ENCODE results near the gene AGGF1.

AGGF1 gene

GRCh38 chr5:77003246-77003645 lies 27.0 kb upstream of the AGGF1 start:
- Histone ChIP-seq H3K36me3 (ENCODE audit: control insufficient read depth, low read depth, low read length) (no peaks in the 10 kb centered on the region), H3K27ac (ENCODE audit: low read length) (no peak overlapping the region), H3K27me3 (ENCODE audit: control insufficient read depth, insufficient read depth, low read length) (no peaks in the 10 kb centered on the region), H3K9ac (ENCODE audit: low read length) (no peak overlapping the region), H3K4me1 (ENCODE audit: control insufficient read depth, low read depth, low read length) (no peaks in the 10 kb centered on the region), H3K4me3 (ENCODE audit: low read length) (no peak overlapping the region), H3K9me3 (ENCODE audit: control insufficient read depth, low read depth, low read length) (no peaks in the 10 kb centered on the region)

GRCh38 chr5:77006124-77006523 lies 24.1 kb upstream of the AGGF1 start:
- Histone ChIP-seq H3K27me3 (ENCODE audit: control insufficient read depth, insufficient read depth, low read length) (no peaks in the 10 kb centered on the region), H3K36me3 (ENCODE audit: control insufficient read depth, low read depth, low read length) (no peaks in the 10 kb centered on the region), H3K9me3 (ENCODE audit: control insufficient read depth, low read depth, low read length) (no peaks in the 10 kb centered on the region), H3K4me1 (ENCODE audit: control insufficient read depth, low read depth, low read length) (no peaks in the 10 kb centered on the region), H3K27ac (ENCODE audit: low read length) (no peak overlapping the region), H3K9ac (ENCODE audit: low read length) (no peak overlapping the region), H3K4me3 (ENCODE audit: low read length) (no peak overlapping the region)

GRCh38 chr5:77008413-77008812 lies 21.8 kb upstream of the AGGF1 start:
- Histone ChIP-seq H3K4me3 (ENCODE audit: low read length) (no peak overlapping the region), H3K36me3 (ENCODE audit: control insufficient read depth, low read depth, low read length) (no peaks in the 10 kb centered on the region), H3K27ac (ENCODE audit: low read length) (no peak overlapping the region), H3K9me3 (ENCODE audit: control insufficient read depth, low read depth, low read length) (no peaks in the 10 kb centered on the region), H3K27me3 (ENCODE audit: control insufficient read depth, insufficient read depth, low read length) (no peaks in the 10 kb centered on the region), H3K4me1 (ENCODE audit: control insufficient read depth, low read depth, low read length) (no peaks in the 10 kb centered on the region), H3K9ac (ENCODE audit: low read length) (no peak overlapping the region)

GRCh38 chr5:77010243-77010642 lies 20.0 kb upstream of the AGGF1 start:
- H3K9ac ChIP-seq (ENCODE audit: low read length), result no peak overlapping the region
- no peaks in the 10 kb centered on the region for H3K9me3 ChIP-seq (ENCODE audit: control insufficient read depth, low read depth, low read length)
- H3K27ac ChIP-seq (ENCODE audit: low read length), result no peak overlapping the region
- no peaks in the 10 kb centered on the region for H3K4me1 ChIP-seq (ENCODE audit: control insufficient read depth, low read depth, low read length)
- H3K27me3 ChIP-seq (ENCODE audit: control insufficient read depth, insufficient read depth, low read length), result no peaks in the 10 kb centered on the region
- H3K4me3 ChIP-seq (ENCODE audit: low read length), result no peak overlapping the region
- no peaks in the 10 kb centered on the region for H3K36me3 ChIP-seq (ENCODE audit: control insufficient read depth, low read depth, low read length)

- no peaks in the 10 kb centered on the region for H3K9me3 ChIP-seq (ENCODE audit: control insufficient read depth, low read depth, low read length)
- H3K27ac ChIP-seq (ENCODE audit: low read length), result no peak overlapping the region
- no peaks in the 10 kb centered on the region for H3K27me3 ChIP-seq (ENCODE audit: control insufficient read depth, insufficient read depth, low read length)
- H3K4me1 ChIP-seq (ENCODE audit: control insufficient read depth, low read depth, low read length), result no peaks in the 10 kb centered on the region
- H3K4me3 ChIP-seq (ENCODE audit: low read length), result no peak overlapping the region
- H3K9ac ChIP-seq (ENCODE audit: low read length), result no peak overlapping the region
- H3K36me3 ChIP-seq (ENCODE audit: control insufficient read depth, low read depth, low read length), result no peaks in the 10 kb centered on the region
Observed at GRCh38 chr5:77011498-77011897, 18.7 kb upstream of the AGGF1 start.

- H3K9me3 ChIP-seq (ENCODE audit: control insufficient read depth, low read depth, low read length), result no peaks in the 10 kb centered on the region
- H3K4me3 ChIP-seq (ENCODE audit: low read length), result no peak overlapping the region
- H3K9ac ChIP-seq (ENCODE audit: low read length), result no peak overlapping the region
- H3K27ac ChIP-seq (ENCODE audit: low read length), result no peak overlapping the region
- no peaks in the 10 kb centered on the region for H3K4me1 ChIP-seq (ENCODE audit: control insufficient read depth, low read depth, low read length)
- H3K36me3 ChIP-seq (ENCODE audit: control insufficient read depth, low read depth, low read length), result no peaks in the 10 kb centered on the region
- no peaks in the 10 kb centered on the region for H3K27me3 ChIP-seq (ENCODE audit: control insufficient read depth, insufficient read depth, low read length)
Observed at GRCh38 chr5:77012601-77013000, 17.6 kb upstream of the AGGF1 start.

GRCh38 chr5:77015938-77016569 lies 14.2 kb upstream of the AGGF1 start:
- H3K27me3 ChIP-seq (ENCODE audit: control insufficient read depth, insufficient read depth, low read length), result no peaks in the 10 kb centered on the region
- no peaks in the 10 kb centered on the region for H3K4me1 ChIP-seq (ENCODE audit: control insufficient read depth, low read depth, low read length)
- H3K9ac ChIP-seq (ENCODE audit: low read length), result no peak overlapping the region
- no peaks in the 10 kb centered on the region for H3K9me3 ChIP-seq (ENCODE audit: control insufficient read depth, low read depth, low read length)
- H3K36me3 ChIP-seq (ENCODE audit: control insufficient read depth, low read depth, low read length), result no peaks in the 10 kb centered on the region
- no peak overlapping the region for H3K27ac ChIP-seq (ENCODE audit: low read length)
- no peak overlapping the region for H3K4me3 ChIP-seq (ENCODE audit: low read length)

GRCh38 chr5:77016962-77017361 lies 13.2 kb upstream of the AGGF1 start:
- Histone ChIP-seq H3K27me3 (ENCODE audit: control insufficient read depth, insufficient read depth, low read length) (no peaks in the 10 kb centered on the region), H3K9ac (ENCODE audit: low read length) (no peak overlapping the region), H3K4me3 (ENCODE audit: low read length) (no peak overlapping the region), H3K27ac (ENCODE audit: low read length) (no peak overlapping the region), H3K4me1 (ENCODE audit: control insufficient read depth, low read depth, low read length) (no peaks in the 10 kb centered on the region), H3K9me3 (ENCODE audit: control insufficient read depth, low read depth, low read length) (no peaks in the 10 kb centered on the region), H3K36me3 (ENCODE audit: control insufficient read depth, low read depth, low read length) (no peaks in the 10 kb centered on the region)

GRCh38 chr5:77017668-77018067 lies 12.5 kb upstream of the AGGF1 start:
- Histone ChIP-seq H3K4me1 (ENCODE audit: control insufficient read depth, low read depth, low read length) (no peaks in the 10 kb centered on the region), H3K27me3 (ENCODE audit: control insufficient read depth, insufficient read depth, low read length) (no peaks in the 10 kb centered on the region), H3K9ac (ENCODE audit: low read length) (no peak overlapping the region), H3K36me3 (ENCODE audit: control insufficient read depth, low read depth, low read length) (no peaks in the 10 kb centered on the region), H3K4me3 (ENCODE audit: low read length) (no peak overlapping the region), H3K27ac (ENCODE audit: low read length) (no peak overlapping the region), H3K9me3 (ENCODE audit: control insufficient read depth, low read depth, low read length) (no peaks in the 10 kb centered on the region)

GRCh38 chr5:77022511-77023417 lies 7.4 kb upstream of the AGGF1 start:
- Histone ChIP-seq H3K27ac (ENCODE audit: low read length) (no peak overlapping the region), H3K9me3 (ENCODE audit: control insufficient read depth, low read depth, low read length) (no peaks in the 10 kb centered on the region), H3K36me3 (ENCODE audit: control insufficient read depth, low read depth, low read length) (no peaks in the 10 kb centered on the region), H3K4me3 (ENCODE audit: low read length) (no peak overlapping the region), H3K4me1 (ENCODE audit: control insufficient read depth, low read depth, low read length) (no peaks in the 10 kb centered on the region), H3K27me3 (ENCODE audit: control insufficient read depth, insufficient read depth, low read length) (no peaks in the 10 kb centered on the region), H3K9ac (ENCODE audit: low read length) (no peak overlapping the region)

- H3K27me3 ChIP-seq (ENCODE audit: control insufficient read depth, insufficient read depth, low read length), result peaks cover 4% of the 10 kb centered on the region
- H3K27ac ChIP-seq (ENCODE audit: low read length), result no peak overlapping the region
- no peaks in the 10 kb centered on the region for H3K4me1 ChIP-seq (ENCODE audit: control insufficient read depth, low read depth, low read length)
- no peak overlapping the region for H3K4me3 ChIP-seq (ENCODE audit: low read length)
- H3K36me3 ChIP-seq (ENCODE audit: control insufficient read depth, low read depth, low read length), result no peaks in the 10 kb centered on the region
- H3K9ac ChIP-seq (ENCODE audit: low read length), result no peak overlapping the region
- peaks cover 9% of the 10 kb centered on the region for H3K9me3 ChIP-seq (ENCODE audit: control insufficient read depth, low read depth, low read length)
Observed at GRCh38 chr5:77024490-77024889, 5.7 kb upstream of the AGGF1 start.

Measured in iPS-18a (cell line).